HG03432 (cell line): Measurements from ENCODE around the gene NUP85.
"Not testable (repeated sequence)": the region's sequence is repeated elsewhere in the genome, so short reads cannot be mapped to it uniquely, and the experiment has no call there.

ENCODE experiments used
- ATAC-seq: cut with Tn5 transposase; IDR thresholded peaks from one replicate; pipeline ENCODE4 v1.9.1; 2021; ENCODE audit warnings: mild to moderate bottlenecking, moderate library complexity; ENCODE audit not compliant: unreplicated experiment

The NUP85 gene

GRCh38 chr17:75205037-75205792 lies at the start of gene NUP85:
Gene NUP85, plus strand, starts transcription at chr17:75205679. Its CDS starts 83 bp downstream, at chr17:75205762.
- ATAC-seq, result peak; percentile 83

GRCh38 chr17:75158480-75158879 lies 47.0 kb upstream of the NUP85 start:
- not testable (repeated sequence) for ATAC-seq

GRCh38 chr17:75159196-75160031 lies 46.1 kb upstream of the NUP85 start:
- no peak for ATAC-seq

GRCh38 chr17:75160211-75160610 lies 45.3 kb upstream of the NUP85 start:
- no peak for ATAC-seq

- no peak for ATAC-seq
These were observed 42.4 kb upstream of the NUP85 start for GRCh38 chr17:75163074-75163473.

- not testable (repeated sequence) for ATAC-seq
These were observed 40.9 kb upstream of the NUP85 start for GRCh38 chr17:75164606-75165005.

- ATAC-seq, result no peak
These were observed 36.5 kb upstream of the NUP85 start for GRCh38 chr17:75168998-75169397.

- no peak for ATAC-seq
These were observed 32.0 kb upstream of the NUP85 start for GRCh38 chr17:75173526-75173925.

- no peak for ATAC-seq
These were observed 30.5 kb upstream of the NUP85 start for GRCh38 chr17:75174996-75175395.

GRCh38 chr17:75176625-75177024 lies 28.9 kb upstream of the NUP85 start:
- no peak for ATAC-seq

- no peak for ATAC-seq
These were observed 27.0 kb upstream of the NUP85 start for GRCh38 chr17:75178453-75178852.

GRCh38 chr17:75181110-75181509 lies 24.4 kb upstream of the NUP85 start:
- no peak for ATAC-seq

GRCh38 chr17:75181608-75182318 lies 23.7 kb upstream of the NUP85 start:
- peak; percentile 11 for ATAC-seq

GRCh38 chr17:75182319-75182568 lies 23.2 kb upstream of the NUP85 start:
- peak; percentile 27 for ATAC-seq

- ATAC-seq, result peak; percentile 81
These were observed 22.7 kb upstream of the NUP85 start, which contains the start of gene SUMO2 for GRCh38 chr17:75182569-75183436. Gene SUMO2, minus strand, starts transcription at chr17:75182959. Its CDS starts 125 bp downstream, at chr17:75182834.

GRCh38 chr17:75183999-75184884 lies 21.2 kb upstream of the NUP85 start:
- ATAC-seq, result no peak

- ATAC-seq, result no peak
These were observed 16.9 kb upstream of the NUP85 start for GRCh38 chr17:75188614-75189013.

- ATAC-seq, result no peak
These were observed 13.9 kb upstream of the NUP85 start for GRCh38 chr17:75191584-75191983.

- ATAC-seq, result no peak
These were observed 10.6 kb upstream of the NUP85 start for GRCh38 chr17:75194879-75195278.
